ENCODE results near the gene WBP4.

WBP4 gene

DNA sequence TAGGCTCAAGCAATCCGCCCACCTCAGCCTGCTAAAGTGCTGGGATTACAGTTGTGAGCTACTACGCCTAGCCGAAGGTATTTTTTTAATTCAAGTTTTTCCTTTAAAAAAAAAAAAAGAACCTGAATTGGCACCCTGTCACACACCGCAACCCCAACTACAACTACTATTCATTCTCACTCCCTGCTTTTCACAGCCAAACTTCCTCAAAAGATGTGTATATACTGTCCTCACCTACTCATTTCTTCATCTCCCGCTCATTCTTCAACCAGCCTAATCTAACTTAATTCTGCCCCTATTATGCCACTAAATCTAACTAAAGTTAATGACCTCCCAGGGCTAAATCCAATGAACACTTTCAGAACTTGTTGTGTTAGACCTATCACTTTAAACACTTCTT, 12.7 kb upstream of the WBP4 start:
- no peak for DNase-seq (ENCODE audit: low read depth)

DNA sequence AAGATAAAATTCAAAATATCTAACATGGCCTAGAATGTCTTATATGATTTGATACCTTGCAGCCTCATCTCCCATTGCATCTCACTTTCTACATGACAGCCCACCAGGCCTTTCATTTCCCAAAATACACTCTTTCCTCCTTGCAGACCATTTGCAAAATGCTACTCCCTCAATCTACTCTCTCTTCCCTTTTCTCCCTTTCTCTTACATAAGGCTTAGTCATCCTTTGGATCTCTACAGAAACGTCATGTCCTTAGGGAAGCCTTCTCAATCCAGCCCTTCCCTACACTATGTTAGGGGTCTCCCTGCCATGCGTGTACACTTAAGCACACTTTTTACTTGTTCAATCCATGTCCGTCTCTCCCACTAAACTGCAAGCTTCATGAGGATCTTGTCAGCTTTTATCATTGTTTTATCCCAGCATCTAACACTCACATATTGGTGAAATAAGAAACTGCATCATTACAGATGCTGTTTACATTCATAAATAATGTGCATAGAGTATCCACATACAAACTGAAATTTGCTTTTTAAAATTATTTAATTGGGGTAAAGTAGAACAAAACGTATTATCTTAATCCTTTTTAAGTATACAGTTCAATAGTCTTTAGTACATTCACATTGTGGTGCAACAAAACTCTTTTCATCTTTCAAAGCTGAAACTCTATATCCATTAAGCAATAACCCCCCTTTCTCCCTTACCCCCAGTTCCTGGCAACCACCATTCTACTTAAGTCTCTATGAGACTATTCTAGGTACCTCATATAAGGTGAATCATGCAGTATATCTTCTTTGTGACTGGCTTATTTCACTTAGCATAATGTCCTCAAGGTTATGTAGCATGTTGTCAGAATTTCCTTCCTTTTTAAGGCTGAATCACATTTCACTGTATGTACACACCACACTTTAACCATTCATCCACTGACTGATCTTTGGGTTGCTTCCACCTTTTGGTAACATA, 11.5 kb upstream of the WBP4 start:
- no peak for DNase-seq (ENCODE audit: low read depth)

DNA sequence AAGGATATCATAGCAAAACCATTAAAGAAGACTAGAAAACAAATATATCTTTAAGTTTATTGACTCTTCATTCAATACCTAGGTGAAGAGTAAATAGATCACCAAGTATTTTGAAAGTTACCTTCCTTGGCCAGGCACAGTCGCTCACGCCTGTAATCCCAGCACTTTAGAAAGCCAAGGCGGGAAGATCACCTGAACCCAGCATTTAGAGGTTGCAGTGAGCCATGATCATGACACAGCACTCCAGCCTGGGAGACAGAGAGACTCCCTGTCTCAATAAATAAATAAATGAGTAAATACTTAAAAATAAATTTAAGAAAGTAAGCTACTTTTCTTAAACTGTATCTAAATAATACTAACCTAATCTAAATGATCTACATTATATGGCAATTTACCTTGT, 8.9 kb upstream of the WBP4 start:
- no peak for DNase-seq (ENCODE audit: low read depth)

DNA sequence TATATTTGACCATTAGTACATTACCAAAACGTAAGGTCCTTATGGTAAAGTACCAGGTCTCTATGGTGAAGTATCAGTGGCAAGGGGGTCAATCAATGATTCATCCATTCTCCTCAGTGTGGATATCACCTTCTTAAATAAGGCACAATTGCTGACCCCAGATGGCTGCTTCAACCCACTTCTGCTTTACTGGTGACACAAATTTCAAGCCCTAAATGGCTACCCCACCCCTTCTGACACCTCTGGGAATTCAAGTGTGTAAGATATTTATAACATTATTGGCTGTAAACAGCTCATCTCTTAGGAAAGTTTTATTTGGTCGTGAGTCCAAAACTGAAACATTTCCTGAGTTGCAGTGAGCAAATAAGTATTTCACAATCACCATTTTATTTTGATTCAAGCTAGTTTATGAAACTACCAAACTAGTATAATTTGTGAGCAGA, 7.9 kb upstream of the WBP4 start:
- DNase-seq (ENCODE audit: low read depth), result no peak

DNA sequence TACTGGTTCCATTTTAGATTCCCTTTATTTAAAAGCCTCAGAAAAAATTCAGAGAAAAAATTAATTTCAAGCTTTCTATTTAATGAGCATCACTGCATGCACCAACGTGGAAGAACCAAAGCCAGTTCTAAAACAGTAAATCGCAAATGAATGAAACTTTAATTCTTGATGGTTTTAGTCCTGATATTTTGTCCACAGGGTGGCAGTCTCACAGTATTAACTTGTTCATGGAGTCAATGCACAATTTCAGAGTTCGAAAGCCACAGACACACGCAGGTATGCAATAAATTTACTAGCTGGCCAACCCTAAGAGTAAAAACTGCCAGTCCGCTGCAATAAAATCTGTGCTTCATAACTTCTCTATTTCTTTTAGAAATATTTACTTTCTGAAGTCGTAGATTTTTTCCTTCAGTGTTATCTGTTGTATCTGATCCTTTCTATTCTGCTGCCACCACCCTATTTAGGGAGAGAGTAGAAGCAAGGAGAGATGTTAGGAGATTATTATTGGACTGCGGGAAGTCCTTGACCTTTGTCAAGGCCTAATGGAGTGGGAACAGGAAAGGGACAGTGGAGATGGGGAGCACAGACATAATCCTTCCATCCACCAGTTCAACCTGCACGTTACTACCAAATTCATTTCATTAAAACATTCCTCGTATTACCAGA, 7.0 kb upstream of the WBP4 start:
- DNase-seq (ENCODE audit: low read depth), result no peak

DNA sequence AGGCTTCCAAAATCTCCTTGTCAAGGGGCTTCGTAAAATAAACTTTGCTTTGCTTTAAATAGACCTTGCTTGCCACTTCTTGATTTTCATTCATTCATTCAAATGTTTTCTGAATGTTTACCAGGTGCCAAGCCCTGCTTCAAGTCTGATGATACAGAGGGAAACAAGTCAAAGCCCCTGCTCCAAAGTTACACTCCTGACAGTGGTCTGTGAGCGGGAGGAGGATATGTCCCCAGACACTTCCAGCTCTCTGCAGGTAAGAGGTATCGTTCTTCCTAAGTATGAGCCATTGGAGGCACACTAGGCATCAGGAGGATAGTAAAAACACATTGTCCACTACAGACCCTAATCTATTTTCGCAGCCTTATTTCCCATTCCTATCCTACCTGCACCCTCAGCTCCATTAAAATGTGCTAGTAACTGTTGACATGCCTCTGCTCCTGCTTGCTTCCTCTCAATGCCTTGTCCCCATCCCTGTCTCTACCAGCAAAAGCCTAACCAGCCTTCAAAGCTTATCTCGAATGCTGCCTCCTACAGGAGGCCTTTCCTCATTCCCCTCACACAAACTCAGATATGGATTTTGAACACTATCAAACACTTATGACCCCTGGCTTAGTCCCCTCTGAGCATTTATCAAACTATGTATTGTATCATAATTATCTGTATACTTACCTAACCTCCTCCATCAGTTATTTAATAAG, 6.2 kb upstream of the WBP4 start:
- DNase-seq (ENCODE audit: low read depth), result no peak

DNA sequence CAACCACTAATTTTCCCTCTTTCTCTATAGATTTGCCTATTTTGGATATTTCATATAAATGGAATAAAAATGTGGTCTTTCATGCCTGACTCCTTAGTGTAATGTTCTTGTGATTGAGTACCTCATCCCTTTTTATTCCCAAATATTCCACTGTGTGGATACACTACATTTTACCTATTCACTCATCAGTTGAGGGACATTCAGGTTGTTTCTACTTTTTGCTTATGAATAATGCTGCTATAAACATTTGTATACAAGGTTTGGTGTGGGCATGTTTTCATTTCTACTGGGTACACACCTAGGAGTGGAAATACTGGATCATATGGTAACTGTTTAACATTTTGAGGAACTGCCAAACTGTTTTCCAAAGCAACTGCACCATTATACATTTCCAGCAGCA, 5.1 kb upstream of the WBP4 start:
- DNase-seq (ENCODE audit: low read depth), result no peak

DNA sequence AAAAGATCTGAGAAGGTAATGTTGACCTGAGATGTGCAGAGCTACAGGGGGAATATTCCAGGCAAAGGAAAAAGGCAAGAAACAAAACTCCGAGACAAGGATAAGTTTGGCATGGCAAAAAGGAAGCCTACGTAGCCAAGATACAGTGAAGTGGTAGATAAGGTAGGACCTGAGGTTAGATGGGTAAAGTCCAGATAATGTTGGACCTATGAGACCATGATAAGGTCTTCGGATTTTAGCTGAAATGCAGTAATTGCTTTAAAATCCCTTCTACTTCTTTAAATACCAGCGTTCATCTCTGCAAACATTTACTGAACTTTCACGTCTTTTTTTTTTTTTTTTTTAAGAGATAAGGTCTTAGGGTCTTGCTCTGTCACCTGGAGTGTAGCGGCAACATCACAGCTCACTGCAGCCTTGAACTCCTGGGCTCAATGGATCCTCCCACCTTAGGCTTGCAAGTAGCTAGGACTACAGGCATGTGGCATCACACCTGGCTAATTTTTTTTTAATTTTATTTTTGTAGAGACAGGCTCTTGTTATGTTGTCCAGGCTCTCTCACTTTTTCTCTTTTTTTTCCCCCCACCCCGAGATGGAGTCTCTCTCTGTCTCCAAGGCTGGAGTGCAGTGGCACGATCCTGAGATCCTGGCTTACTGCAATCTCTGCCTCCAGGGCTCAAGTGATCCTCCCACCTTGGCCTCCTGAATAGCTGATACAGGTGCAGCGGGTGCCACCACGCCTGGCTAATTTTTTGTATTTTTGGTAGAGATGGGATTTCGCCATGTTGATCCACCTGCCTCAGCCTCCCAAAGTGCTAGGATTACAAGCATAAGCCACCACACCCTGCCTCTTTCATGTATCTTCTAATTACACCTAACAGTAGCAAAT, 4.2 kb upstream of the WBP4 start:
- DNase-seq (ENCODE audit: low read depth), result no peak

DNA sequence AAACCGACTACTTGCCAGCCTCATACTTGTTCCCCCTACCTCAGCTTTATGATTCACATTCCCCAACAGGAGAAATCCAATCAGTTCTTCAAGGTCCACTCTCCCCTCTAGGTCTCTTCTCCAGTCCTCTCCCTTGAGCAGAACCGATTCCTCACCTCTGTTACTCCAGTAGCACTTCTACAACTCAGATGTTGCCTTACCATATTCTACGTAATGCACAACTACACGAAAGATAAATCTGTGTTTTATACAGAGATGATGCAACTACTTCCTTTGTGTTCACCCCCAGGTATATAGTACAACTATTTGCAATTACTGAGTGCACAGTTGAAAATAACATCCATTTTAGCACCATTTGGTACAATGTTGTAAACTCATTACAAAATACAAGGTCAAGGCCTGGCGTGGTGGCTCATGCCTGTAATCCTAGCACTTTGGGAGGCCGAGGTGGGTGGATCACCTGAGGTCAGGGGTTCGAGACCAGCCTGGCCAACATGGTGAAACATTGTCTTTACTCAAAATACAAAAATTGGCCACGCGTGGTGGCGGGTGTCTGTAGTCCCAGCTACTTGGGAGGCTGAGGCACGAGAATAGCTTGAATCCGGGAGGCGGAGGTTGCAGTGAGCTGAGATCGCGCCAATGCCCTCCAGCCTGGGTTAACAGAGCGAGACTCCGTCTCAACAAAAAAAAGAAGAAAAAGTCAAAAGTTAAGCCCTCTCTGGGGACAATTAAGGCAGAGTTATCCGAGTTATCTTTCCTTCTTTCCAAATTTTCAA, 2.8 kb upstream of the WBP4 start:
- no peak for DNase-seq (ENCODE audit: low read depth)

DNA sequence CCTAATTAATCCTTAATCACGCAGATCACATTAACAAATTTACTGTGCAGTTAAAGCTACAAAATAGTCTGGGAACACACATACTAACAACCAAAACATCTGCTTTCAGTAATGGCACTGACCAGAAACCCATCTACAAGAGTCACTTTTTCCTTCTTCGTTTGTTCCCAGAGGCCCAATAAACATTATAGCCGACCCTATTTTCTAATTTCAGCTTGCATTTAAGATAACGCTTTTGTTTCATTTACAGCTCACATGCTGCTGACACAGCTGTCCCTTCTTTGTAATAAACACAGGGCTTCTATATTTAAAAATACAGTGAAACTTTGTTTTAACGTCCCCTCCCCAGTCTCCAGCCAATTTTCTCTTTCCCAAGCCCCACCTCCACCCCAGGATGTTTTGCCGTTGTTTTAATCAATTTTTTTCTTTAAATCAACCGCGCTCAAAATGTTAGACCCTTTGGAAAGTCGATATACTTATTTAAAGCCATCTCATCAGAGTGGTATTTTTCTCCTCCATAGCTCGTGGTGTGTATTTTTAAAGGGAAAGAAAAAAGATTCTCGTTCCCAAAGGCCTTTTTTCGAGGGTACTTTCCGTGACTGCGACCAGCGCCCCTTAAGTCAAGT, 1.7 kb upstream of the WBP4 start:
- no peak for DNase-seq (ENCODE audit: low read depth)

DNA sequence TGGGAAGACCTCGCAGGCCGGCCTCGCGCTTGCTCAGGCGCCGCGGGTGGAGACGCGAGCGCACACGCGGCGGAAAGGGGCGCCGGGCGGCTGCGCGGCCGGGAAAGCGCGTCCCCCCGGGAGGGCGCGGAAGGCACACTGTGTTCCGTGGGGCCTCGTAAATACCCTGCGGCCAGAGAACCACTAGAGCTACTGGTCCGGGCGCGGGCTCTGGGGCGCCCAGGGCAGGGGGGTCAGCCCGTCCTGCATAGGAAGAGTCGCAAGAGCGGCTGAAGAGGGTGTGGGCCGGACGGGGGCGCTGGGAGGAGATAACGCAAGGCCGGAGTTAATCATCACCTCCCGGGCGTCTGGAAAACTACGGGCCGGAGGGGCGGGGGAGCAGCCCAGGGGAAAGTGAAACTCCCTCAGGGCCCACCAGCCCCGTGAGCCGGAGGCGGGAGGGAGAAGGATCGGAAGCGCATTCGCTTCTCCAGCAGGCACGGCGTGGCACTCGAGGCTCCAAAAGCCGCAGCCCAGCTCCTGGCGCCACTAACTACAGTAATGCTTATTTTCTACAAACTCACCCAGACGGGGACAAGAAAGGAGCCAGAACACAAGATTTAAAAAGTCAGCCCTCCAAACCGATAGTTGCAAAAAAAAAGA, 1.1 kb upstream of the WBP4 start:
- DNase-seq (ENCODE audit: low read depth), result peak; percentile 59

DNA sequence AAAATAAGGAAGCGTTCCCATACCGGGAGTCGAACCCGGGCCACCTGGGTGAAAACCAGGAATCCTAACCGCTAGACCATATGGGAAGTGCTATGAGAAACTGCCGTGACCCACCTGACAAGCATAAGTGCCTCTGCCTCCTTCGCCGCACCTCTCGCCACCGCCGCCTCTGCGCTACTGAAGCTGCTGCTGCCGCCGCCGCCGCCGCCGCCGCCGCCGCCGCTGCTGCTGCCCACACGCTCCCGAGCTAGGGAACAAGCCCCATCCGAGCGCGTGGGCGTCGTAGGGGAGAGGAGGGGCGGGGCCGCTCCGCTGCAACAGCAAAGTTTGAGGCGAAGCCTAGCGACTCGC, 610 bp upstream of the WBP4 start:
- no peak for DNase-seq (ENCODE audit: low read depth)

DNA sequence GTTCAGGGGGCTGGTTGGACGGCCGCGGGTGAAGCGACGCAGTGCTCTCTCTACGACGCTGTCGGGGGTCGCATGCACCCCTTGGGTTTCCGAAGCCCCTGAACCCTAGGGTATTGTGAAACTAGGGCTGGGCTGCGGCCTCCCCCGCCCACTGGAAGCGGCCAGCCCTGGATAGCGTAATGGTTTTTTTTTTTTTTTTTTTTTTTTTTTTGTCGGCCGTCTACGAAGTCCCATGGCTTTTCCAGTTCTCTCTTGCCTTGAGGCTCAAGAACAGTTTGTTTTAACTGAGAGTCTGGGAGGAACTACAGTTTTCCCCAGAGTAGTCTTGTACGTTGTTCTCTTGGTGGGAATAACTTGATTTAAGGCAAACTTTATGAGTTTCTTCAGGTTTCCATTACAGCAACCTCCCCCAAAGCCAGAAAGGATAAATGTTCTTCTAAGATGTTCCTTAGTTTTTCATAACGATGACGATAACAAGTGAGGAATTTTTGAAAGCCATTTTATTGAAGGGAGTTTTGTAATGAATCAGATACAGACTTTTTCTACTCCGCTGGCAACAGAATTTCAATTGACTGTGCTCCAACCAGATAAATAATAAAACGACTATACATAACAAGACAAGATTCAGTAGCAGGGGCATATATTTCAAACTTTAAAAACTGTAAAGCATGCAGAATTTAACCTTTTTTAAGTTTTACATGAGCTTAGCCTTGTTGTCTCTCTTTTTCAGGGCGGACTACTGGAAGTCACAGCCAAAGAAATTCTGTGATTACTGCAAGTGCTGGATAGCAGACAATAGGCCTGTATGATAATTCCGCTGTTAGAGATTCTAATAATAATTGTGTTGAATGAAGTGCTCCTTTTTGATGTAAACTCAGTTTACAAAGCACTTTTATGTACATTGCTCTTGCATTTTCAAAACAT, 867 bp downstream of the WBP4 start:
- DNase-seq (ENCODE audit: low read depth), result no peak

DNA sequence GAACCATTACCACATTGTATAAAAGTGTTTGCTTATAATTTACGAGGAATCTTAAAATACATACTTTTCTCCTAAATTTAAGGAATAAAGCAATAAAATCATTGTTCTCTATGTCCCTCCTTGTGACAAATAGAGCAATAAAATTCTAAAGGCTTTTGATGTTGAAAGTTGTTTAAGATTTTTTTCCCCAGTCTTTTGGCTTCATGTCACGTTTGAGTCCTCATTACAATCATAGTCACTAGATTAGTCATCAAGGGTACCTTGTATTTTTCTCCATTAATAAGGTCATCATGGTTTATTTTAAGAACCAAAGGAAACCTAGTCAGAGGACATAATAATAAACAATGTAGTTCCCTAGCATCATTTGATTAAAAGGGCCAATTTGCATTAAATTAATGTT, 3.2 kb downstream of the WBP4 start:
- DNase-seq (ENCODE audit: low read depth), result no peak

DNA sequence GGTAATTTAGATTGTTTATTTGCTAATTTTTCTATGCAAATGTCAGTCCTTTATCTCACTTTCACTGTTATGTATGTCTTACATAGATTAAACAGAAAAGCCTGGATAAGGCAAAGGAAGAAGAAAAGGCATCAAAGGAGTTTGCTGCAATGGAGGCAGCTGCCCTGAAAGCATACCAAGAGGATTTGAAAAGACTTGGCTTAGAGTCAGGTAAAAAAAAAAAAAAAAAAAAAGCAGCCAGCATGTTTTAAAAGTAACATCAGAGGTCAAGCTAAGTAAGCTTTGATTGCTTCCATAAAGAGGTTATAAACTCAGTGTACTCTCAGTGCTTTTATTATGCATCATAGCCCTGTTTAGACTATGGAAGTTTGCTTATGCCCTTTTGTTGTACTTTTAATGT, 3.8 kb downstream of the WBP4 start:
- DNase-seq (ENCODE audit: low read depth), result peak; percentile 57

DNA sequence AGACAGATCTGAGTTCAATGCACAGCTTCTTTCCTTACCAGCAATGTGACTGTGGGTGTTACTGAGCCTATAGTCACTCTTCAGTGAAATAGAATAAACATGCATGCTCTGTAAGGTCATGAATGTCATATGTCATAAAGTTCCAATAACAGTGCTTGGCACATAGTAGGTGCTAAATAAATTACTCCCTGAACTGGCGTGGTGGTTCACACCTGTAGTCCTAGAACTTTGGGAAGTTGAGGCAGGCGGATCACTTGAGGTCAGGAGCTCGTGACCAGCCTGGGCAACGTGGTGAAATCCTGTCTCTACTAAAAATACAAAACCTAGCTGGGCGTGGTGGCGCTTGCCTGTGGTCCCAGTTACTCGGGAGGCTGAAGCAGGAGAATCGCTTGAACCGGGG, 13.2 kb downstream of the WBP4 start:
- DNase-seq (ENCODE audit: low read depth), result no peak

DNA sequence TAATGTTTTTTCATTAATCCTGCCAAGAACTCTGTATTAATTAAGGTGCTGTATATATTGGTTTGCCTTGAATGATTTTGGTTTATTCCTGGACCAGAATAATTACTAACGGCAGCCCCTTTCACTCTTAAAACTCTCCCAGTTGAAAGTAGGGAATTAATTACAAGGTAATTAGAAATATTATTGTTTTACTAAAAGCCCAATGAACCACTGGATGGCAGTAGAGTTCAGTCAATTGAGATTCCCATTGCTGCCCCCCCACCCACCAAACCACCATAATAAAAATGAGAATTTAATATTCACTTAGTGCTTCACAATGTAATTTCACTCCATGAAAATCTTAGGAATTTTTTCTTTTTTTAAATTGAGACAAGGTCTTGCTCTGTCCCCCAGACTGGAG, 13.7 kb downstream of the WBP4 start:
- DNase-seq (ENCODE audit: low read depth), result no peak

DNA sequence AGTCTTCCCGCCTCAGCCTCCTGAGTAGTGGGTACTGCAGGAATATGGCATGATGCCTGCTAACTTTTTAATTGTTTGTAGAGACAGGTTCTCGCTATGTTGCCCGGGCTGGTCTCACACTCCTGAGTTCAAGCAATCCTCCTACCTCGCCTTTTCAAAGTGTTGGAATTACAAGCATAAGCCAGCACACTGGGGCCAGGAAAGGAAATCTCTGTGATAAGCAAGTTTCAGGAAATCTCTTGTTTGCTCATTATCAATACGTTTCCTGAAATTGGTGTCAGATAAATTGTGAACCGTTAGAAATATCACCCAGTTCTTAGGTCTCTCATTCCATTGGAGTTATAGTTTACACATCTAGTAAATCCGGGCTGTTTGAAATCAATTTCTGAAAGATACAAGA, 14.2 kb downstream of the WBP4 start:
- DNase-seq (ENCODE audit: low read depth), result no peak

DNA sequence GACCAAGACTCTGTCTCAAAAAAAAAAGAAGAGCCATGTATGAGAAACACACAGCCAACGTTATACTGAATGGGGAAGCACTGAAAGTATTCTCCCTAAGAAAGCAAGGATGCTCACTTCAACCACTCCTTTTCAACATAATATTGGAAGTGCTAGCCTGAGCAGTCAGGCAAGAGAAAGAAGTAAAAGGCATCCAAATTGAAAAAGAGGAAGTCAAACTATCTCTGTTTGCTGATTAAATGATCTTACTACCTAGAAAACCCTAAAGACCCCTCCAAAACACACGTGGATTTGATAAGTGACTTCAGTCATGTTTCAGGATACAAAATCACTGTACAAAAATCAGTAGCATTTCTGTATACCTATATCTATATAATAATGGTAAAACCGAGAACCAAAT, 16.2 kb downstream of the WBP4 start:
- DNase-seq (ENCODE audit: low read depth), result no peak
